Lung microvascular endothelial cell (primary cell): ENCODE results near the gene ZSCAN20. TPM values are rescaled to one million over a fixed set of nuclear protein-coding genes. Genes with fewer than 3 reads are reported as not detected.
"Not testable (repeated sequence)": the region's sequence is repeated elsewhere in the genome, so short reads cannot be mapped to it uniquely, and the experiment has no call there.

Source experiments
- DNase-seq, 2 donors: peaks; one replicate each; pipeline versions ENCODE4 v3.0.0 to v3.0.0-alpha.2; 2010; ENCODE audit warnings: low read depth in 2 of 2
- total RNA-seq: library from RNA; depleted of rRNA; stranded (reverse); fragments of >200 nt; gene quantifications from 2 replicates; pipeline ENCODE4 v1.2.1, GENCODE V29; 2014

The ZSCAN20 gene
- total RNA-seq, 1 donor from 2014 or later: 6.0 TPM

DNA sequence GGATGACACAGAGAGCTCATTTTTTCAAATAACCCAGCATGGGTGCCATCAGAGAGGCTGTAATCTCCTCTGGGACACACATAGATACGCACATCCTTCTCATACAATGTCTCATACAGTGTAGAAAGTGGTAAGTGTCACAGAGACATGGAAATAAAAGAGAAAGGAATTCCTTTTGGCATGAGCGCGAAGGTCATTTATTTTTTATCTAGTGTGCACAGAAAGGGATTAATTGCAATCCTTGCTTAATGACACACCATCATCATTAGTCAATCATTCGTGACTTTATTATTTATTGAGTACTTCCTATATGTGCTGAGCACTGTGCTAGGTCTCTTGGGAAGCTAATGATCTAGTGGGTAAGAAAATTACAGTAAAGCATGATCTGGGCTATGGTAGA lies 5.0 kb downstream of the ZSCAN20 start:
- DNase-seq: no peak

DNA sequence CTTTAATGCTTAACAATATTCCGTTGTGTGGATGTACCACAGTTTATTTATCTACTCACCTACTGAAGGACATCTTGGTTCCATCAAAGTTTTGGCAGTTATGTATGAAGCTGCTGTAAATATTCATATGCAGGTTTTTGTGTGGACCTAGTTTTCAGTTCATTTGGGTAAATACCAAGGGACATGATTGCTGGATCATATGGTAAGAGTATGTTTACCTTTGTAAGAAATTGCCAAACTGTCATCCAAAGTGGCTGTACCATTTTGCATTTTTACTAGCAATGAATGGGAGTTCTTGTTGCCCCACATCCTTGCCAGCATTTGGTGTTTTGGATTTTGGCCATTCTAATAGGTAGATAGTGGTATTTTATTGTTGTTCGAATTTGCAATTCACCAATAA lies 10.0 kb downstream of the ZSCAN20 start:
- DNase-seq: no peak

DNA sequence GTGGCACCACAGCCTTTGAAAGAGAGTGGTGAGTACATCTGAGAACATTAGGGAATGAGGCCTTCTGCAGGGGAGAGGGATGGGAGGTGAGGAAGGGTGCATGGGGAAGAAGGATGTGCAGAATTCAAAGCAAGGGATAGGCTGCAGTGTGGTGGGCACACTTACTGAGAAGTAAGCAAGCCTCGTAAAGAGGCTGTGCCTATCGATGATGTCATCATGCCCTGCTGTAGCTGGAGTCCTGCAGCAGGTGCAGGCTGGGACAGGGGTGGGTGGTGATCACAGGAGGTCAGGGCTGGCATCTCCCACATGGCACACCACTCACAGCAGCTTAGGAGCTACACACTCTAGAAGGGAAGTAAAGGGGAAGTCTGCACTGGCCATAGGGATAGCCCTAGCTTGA lies 16.2 kb downstream of the ZSCAN20 start:
- DNase-seq: no peak

DNA sequence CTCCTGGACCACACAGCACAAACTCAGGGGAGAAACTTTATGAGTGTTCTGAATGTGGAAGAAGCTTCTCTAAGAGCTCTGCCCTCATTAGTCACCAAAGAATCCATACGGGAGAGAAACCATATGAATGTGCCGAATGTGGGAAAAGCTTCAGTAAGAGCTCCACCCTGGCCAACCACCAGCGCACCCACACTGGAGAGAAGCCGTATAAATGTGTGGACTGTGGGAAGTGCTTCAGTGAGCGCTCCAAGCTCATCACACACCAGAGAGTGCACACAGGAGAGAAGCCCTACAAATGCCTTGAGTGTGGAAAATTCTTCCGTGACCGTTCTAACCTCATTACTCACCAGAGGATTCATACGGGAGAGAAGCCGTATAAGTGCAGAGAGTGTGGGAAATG lies 22.5 kb downstream of the ZSCAN20 start:
- peak in 1 of 2 donors; percentile 9 for DNase-seq

DNA sequence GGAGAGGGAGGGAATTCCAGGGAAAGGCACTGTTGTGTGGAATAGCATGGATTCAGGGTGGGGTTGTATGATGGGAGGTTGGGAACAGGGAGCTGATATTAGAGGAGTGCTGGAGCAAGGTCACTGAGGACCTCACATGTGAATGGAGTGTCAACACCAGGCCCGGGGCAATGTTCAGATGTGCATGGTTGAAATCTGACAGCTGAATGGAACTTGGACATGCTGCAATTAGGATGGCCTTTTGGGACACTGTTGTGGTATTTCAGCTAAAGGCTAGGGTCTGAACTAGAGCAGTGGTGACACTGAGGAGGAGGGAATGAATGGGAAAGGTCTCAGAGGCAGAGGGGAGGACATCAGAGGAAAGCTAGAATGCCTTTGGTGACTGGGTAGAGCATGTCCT lies 25.0 kb downstream of the ZSCAN20 start:
- DNase-seq: no peak

DNA sequence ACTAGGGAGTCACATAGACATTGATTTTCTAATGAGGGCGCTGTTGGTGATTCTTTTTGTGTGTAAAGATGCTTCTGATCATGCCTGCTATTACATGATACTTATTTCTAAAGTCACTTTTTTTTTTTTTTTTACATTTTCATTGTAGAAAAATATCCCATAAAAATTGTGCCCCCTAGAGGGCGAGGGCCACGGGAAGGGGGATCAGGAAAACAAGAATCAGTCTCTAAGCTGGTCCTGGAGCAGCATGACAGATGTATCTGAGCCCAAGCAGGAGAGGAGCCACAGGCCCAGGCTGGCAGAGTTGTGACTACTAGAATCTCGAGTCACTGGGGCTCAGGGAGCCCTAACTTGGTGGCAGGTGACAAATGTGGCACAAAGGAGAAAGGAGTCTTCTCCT lies 28.1 kb downstream of the ZSCAN20 start:
- no peak for DNase-seq

DNA sequence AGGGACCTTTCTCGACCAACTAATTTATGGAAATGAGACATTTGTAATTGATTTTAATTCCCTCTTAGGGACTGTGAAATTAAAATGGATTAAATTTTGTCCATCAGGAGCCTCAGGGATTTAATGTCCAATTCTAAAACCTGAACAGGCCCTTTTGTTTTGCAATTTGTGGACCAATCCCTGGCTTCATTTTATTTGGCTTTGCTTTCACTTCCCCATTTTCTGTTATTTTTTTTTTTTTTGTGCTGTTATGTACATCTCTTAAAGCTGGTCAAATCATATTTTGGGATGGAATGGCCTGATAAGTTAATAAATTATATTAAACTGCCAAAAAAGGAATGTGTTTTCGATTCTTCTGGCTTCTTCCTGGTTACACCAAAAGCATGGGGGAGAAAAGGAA lies 28.9 kb downstream of the ZSCAN20 start:
- DNase-seq: no peak

DNA sequence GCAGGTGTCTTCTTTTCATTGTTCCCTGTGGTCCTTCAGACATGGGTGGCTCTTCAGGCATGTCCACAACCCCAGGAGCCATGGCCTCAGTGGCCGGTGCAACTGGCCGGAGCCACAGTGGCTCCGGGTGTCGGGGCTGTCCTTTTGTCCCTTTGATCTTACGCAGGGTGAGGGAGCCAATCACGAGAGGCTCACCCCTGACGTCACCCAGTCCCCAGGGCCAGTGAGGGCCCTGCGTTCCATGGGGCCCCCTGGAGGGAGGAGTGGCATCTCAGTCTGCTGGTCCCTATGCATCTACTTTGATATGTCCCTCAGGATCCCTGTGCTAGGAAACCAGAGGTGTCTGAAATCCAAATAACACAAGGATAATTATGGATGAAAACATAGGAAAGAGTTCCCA lies 29.3 kb downstream of the ZSCAN20 start:
- DNase-seq: no peak

DNA sequence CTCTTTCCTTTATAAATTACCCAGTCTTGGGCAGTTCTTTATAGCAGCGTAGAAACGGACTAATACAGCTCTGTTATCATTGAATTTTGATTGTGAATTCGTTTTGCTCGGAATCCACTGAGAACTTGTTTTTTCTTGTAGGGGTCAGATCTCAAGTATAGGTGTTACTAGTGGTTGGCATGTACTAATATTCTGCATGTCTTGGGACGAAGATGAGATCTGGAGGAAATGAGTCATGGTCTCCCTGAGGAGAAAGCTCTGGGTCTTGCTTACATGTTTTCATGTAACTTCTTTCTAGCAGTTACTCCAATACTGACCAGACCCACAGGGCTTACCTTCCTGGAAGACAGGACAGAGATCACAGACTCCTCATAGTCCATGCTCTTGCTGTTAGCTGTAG lies 30.3 kb downstream of the ZSCAN20 start:
- peak in 1 of 2 donors; percentile 13 for DNase-seq

DNA sequence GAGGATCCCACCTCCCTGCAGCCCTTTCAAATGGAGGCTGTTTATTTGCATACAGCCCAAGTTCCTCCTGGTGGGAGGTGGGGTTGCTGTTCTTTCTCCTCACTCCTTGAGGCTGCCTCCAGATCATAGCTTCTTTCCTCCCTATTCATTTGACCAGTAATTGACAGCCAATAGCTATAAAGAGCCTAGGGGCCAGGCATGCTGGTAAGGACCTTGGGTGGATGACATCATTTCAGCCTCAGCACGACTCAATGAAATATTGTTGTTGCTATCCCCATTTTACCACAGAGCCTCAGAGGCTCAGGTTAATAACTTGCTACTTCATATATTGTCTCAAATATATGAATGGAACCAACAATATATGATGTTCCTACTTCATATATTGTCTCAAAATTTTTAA lies 31.1 kb downstream of the ZSCAN20 start:
- DNase-seq: no peak

DNA sequence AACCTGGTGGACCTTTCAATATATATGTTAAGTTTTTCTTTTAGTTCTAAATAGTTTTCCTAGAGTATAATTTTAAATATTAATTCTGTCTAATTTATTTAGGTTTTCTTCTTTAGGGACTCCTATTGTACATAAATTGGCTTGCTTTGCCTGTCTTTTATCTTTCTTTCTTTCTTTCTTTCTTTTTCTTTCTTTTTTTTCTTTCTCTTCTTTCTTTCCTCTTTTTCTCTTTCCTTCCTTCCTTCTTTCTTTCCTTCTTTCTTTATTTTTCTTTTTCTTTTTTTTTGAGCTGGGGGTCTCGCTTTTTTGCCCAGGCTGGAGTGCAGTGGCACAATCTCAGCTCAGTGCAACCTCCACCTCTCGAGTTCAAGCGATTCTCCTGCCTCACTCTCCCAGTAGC lies 35.2 kb downstream of the ZSCAN20 start:
- DNase-seq: no peak

DNA sequence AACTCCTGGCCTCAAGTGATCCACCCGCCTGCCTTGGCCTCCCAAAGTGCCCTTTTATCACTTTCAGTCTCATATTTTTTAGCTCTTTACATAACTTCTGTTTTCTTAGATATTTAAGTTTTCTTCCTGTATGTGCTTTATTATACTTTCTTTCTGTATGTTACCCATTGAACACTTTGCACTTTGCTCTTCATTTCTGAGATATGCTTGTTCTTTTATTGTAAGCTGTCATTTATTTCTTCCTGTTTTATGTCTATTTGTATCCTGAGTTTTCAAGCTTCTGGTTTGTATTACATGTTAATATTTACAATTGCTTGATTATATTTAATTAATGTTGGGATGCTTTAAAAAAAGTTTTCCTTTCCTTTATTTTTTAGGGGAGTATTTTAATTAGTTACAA lies 35.7 kb downstream of the ZSCAN20 start:
- no peak for DNase-seq

DNA sequence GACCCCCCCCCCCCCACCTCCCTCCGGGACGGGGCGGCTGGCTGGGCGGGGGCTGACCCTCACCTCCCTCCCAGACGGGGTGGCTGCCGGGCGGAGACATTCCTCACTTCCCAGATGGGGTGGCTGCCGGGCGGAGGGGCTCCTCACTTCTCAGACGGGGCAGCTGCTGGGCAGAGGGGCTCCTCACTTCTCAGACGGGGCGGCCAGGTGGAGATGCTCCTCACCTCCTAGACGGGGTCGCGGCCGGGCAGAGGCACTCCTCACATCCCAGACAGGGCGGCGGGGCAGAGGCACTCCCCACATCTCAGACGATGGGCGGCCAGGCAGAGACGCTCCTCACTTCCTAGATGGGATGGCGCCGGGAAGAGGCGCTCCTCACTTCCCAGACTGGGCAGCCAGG lies 36.8 kb downstream of the ZSCAN20 start:
- DNase-seq: not testable (repeated sequence)

DNA sequence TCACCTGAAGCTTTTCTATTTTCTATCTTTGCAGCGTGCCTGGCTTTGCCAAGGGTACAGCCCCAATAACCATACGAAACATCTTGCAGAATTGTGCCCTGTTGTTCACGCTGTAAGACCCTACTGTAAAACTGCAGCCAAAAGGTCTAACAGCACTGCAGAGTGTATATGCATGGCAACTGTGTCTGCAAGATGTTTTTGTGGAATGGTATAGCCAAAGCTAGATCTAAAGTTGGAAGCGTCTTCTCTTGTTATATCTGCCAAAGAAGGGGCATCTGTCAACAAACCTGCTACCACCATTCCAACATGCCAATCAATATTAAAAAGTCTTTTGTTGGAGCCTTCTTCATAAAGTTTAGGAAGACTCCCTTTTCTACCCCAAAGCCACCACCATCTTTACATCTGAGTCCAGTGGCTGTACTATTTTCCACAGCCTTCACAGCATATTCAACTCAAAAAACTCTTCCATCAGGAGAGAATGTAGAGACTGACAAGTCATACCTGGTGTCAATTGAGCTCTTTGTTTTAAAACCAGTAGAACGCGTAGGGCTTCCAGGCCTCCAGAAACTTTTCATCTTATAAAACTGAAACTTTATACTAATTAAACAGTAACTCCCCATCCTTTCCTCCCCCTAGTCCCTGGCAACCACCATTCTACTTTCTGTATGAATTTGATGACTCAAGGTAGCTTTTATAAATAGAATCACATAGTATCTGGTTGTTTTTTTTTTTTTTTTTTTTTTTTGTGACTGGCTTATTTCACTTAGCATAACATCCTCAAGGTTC lies 40.0 kb downstream of the ZSCAN20 start:
- no peak for DNase-seq

DNA sequence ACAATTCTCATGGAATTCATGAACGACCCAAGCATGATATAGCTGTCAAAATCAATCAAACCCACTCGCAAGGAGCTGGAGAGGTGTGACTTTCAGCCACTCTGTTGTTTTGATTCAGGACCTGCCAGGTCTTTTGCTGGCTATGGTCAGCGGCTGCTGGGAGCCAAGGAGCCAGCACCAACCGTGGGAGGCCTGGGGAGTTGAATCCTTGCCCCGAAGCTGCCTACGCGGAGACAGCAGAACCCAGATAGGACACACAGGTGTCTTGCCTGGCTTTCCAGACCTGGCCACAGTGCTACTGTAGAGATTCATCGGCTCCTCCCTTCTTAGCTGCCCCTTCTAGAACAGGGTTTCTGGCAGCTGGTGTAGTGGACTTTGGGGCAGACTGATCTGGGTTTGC lies 42.7 kb downstream of the ZSCAN20 start:
- no peak for DNase-seq

DNA sequence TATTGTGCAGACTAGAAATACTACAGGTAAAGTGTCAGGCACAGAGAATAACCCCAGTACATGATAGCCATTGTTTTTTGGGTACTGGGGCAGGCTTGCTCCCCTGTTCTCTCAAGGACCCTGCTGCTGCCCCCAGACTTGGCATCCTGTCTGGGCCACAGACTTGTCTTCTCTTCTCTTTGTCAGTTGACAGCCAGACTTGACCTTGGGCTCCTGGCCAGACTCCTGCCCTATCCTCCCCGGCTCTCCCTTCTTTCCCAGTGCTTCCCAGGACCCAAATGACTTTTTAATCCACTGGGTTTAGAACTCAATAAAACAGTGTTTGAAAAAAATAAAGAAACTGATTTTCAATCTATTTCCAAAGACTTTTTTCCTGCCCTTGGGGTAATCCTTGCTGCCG lies 43.2 kb downstream of the ZSCAN20 start:
- no peak for DNase-seq

DNA sequence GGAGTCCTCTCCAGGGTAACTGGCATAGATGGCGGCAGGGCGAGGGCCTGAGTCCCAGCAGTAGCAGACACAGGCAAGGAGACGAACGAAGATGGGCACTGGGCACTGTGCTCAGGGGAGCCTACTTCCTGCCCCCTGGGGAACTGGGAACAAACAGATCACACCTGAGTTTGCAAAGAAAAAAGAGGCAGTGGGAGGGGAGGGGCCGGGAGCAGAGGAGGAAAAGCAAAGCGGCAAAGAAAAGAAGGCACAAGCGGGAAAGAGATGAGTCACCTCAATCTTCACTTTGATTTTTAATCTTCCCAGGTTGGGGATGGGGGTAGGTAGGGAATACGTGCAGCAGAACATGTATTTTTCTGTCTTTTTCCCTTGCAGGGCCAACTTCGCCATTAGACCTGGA lies 44.0 kb downstream of the ZSCAN20 start:
- no peak for DNase-seq

DNA sequence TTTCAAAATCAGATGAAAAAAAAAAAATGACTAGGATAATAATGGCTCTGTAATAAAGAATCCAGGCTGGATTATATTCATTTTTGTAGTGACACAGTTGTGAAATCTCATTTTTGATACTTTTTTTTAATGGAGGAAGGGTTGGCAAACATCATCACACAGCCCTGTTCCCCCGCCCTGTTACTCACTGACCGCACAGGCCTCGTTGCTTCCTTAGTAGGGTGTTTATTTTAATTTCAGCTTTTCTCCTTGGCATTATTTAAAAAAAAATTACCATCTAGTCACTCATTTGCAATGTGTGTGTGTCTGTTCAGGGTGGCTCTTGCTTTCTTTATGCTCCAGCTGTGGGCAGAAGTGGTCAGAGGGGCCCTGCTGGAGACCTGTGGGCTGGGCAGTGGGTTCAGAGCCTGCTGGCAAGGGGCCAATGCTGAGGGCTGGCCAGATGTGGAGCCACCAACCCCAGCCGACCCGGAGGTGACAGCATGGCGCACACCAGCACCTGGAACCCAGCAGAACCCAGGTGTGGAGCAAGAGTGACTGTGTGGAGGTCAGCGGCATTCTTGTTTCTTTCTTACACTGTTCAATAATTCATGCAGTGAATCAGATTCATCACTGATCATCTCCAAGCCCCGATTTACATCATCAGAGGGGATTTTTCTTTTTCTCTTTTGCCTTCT lies 44.6 kb downstream of the ZSCAN20 start:
- DNase-seq: no peak

DNA sequence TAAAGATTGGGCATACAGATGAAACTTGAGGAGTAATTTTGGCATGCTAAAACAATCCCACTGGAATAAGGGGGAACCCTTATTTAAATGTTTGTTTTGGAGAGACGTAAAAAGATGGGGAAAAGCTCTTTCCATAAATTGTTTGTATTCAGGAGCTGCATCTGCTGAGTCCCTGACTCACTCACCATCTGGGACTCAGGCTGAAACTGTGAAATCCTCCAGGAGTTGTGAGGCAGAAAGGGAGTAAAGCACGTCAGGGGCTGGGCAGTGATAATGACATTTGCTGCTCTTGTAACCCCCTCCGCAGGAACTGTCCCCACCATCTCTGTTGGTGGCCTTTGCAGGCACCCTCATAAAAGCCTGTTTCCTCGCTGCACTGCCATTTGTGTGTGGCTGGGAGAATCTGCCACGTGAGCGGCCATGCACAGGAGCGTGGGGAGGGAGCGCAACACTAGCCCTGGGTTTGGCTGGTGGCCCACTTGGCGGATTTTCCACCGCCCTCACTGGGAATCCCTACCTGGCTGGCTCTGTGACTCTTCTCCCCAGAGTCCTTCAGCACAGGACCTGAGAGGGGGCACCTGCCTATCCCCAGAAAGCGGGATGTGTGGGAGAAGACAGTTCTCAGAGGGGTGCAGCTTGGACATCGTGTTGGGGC lies 45.3 kb downstream of the ZSCAN20 start:
- no peak for DNase-seq

DNA sequence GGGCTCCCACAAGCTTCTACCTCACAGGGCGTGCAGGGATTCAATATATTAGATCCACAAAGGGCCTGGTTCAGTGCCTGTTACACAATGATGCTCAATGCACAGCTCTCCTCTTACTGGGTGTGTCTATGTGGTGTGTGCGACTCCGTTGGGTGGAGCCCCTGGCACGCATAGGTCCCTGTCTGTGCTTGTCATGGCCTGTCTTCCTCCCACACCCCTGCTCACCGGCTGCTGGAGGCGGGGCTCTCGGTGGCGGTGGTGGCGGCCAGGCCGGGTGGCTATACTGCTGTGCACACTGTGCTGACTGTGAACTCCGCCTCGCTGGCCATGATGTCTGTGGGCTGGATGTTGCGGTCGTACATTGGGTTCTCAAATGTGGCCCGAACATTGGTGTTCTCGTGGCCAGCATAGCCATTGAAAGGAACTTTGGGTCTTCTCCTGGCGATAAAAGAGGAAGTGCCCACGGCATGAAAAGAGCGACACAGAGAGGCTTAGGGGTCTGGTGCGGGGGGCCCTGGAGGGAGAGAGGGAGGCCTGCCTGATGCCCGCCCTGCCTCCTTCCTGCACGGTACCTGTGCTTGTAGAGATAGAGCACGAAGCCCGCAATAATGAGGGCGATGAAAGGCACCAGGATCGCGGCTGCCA lies 46.9 kb downstream of the ZSCAN20 start:
- no peak for DNase-seq

DNA sequence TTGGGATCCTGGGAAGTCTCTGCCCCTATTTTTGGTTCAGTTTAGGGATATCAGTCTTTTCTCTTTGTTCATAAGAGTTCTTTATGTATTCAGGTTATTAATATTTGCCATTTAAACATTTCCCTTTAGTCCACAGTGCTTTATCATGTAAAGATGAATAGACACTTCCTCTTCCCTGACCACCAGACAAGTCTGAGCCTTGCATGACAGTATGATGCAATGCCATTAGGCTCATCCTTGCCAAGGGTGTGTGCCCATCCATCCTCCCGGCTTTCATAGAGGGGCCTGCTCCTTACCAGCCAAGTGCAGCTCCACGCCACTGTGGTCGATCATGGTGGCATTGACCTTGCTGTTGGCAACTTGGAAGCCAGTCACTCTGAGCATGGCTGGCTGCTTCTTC lies 52.1 kb downstream of the ZSCAN20 start:
- no peak for DNase-seq

DNA sequence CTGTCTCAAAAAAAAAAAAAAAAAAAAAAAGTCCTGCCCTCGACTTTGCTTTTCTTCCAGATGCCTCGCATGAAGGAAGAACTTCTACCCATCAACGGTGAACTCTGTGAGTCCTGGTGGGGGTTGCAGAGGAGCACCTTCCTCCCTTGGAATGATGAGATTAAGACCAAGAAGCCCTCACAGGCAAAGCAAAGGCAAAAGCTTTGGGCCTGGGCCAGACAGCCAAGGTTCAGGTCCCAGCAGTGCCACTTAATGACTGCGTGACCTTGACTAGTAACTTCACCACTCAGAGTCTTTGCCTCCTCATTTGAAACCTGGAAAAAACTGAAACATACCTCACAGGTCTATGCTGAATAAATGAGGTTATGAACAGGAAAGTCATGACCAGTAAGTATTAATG lies 55.5 kb downstream of the ZSCAN20 start:
- no peak for DNase-seq
